Measurements from ENCODE around the gene ALG10B. TPM values are rescaled to one million over a fixed set of nuclear protein-coding genes. Genes with fewer than 3 reads are reported as not detected.

Gene ALG10B
- 10 to 100 TPM; 11.6 to 66.6 (median 21.9) TPM for total RNA-seq

GRCh38 chr12:38316391-38317129 is at the start of gene ALG10B:
ALG10B (plus strand) TSS chr12:38316774; CDS start chr12:38316894, 120 bp downstream.
- H3K4me1 ChIP-seq = no peaks in the 10 kb centered on the region
- intact Hi-C loops (cut with DNase I; ENCODE audit: low total_unique reads) = loop anchor here (10.0 kb wide), 1 partner anchor 182 kb away; no protein-coding TSS in a partner anchor
- H3K27me3 ChIP-seq = no peaks in the 10 kb centered on the region
- peak within 1 kb of the TSS; percentile 79 to 86 for H3K4me3 ChIP-seq
- H3K36me3 ChIP-seq = no peaks in the 10 kb centered on the region
- TF ChIP-seq POLR2A (IDR thresholded peaks at IDR 0.05) = no peak
- TF ChIP-seq, protein P1, sequence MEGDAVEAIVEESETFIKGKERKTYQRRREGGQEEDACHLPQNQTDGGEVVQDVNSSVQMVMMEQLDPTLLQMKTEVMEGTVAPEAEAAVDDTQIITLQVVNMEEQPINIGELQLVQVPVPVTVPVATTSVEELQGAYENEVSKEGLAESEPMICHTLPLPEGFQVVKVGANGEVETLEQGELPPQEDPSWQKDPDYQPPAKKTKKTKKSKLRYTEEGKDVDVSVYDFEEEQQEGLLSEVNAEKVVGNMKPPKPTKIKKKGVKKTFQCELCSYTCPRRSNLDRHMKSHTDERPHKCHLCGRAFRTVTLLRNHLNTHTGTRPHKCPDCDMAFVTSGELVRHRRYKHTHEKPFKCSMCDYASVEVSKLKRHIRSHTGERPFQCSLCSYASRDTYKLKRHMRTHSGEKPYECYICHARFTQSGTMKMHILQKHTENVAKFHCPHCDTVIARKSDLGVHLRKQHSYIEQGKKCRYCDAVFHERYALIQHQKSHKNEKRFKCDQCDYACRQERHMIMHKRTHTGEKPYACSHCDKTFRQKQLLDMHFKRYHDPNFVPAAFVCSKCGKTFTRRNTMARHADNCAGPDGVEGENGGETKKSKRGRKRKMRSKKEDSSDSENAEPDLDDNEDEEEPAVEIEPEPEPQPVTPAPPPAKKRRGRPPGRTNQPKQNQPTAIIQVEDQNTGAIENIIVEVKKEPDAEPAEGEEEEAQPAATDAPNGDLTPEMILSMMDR (IDR thresholded peaks at IDR 0.05) = peak; percentile 42 to 71 (median 63)
- H3K27ac ChIP-seq = peak within 1 kb of the TSS; percentile 94 to 95
- DNase-seq = peak; percentile 94
- H3K9me3 ChIP-seq = no peaks in the 10 kb centered on the region

GRCh38 chr12:38268612-38269011 is 48.0 kb upstream of the ALG10B start:
- intact Hi-C loops (cut with DNase I; ENCODE audit: low total_unique reads) = no loop called here
- H3K27me3 ChIP-seq = no peaks in the 10 kb centered on the region
- TF ChIP-seq POLR2A (IDR thresholded peaks at IDR 0.05) = no peak
- TF ChIP-seq, protein P1 (IDR thresholded peaks at IDR 0.05) = no peak
- no peak for DNase-seq
- no peak overlapping the region for H3K4me3 ChIP-seq
- no peaks in the 10 kb centered on the region for H3K4me1 ChIP-seq
- no peaks in the 10 kb centered on the region for H3K9me3 ChIP-seq
- no peaks in the 10 kb centered on the region for H3K36me3 ChIP-seq
- H3K27ac ChIP-seq = no peak overlapping the region

DNA sequence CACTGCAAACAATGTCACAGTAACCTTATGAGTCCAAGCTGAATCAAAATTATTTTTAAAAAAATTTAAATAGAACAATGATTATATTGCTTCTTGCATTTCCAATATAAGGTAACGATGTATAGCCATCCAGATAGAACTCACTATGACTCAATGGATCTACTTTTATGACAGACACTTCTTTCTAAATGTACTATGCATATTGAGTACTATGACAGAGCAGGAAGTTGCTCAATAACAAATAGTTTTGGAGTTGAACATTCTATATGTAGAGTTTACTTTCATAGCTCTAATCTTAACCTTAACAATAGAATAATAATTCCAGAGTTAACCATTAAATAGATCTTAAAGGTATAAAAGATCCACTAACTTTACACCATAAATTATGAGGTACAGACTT is 46.7 kb upstream of the ALG10B start:
- Histone ChIP-seq H3K4me3 (no peak overlapping the region), H3K27ac (no peak overlapping the region), H3K36me3 (no peaks in the 10 kb centered on the region), H3K9me3 (no peaks in the 10 kb centered on the region), H3K4me1 (no peaks in the 10 kb centered on the region), H3K27me3 (no peaks in the 10 kb centered on the region)
- DNase-seq = no peak
- intact Hi-C loops (cut with DNase I; ENCODE audit: low total_unique reads) = no loop called here
- TF ChIP-seq POLR2A (IDR thresholded peaks at IDR 0.05) = no peak
- TF ChIP-seq, protein P1 (IDR thresholded peaks at IDR 0.05) = no peak

DNA sequence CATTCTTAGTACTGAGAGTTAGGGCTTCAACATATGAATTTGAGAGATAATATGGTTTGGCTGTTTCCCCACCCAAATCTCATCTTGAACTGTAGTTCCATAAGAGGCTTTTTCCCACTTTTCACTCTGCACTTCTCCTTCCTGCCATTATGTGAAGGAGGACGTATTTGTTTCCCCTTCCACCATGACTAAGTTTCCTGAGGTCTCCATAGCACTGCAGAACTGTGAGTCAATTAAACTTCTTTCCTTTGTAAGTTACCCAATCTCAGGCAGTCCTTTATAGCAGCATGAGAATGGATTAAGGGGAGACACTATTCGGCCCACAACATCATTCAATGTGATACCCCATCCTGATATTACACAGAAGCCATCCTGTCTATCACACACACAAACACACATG is 36.8 kb upstream of the ALG10B start:
- Histone ChIP-seq H3K27me3 (no peaks in the 10 kb centered on the region), H3K36me3 (no peaks in the 10 kb centered on the region), H3K9me3 (no peaks in the 10 kb centered on the region), H3K27ac (no peak overlapping the region), H3K4me3 (no peak overlapping the region), H3K4me1 (no peaks in the 10 kb centered on the region)
- TF ChIP-seq POLR2A (IDR thresholded peaks at IDR 0.05) = no peak
- TF ChIP-seq, protein P1 (IDR thresholded peaks at IDR 0.05) = no peak
- intact Hi-C loops (cut with DNase I; ENCODE audit: low total_unique reads) = no loop called here
- DNase-seq = no peak

DNA sequence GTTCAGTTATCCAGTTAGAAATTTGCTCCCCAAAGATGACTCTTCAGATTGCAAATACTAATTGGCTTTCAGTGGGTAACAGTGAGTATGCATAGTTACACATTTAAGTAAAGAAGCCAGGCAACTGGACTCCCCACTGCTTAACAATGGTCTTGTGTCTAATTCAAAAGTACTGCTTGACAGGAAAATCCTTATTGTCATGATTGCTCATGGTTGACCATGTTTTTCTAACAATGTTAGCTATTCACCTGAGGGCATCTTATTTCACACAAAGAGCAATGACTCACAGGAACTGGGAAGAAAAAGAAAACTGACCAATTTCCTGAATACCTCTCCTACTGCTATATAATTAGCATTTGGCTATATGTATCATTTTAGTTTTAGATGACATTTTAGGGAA is 33.7 kb upstream of the ALG10B start:
- intact Hi-C loops (cut with DNase I; ENCODE audit: low total_unique reads) = no loop called here
- TF ChIP-seq, protein P1 (IDR thresholded peaks at IDR 0.05) = no peak
- no peak for TF ChIP-seq POLR2A (IDR thresholded peaks at IDR 0.05)
- no peak for DNase-seq
- Histone ChIP-seq H3K36me3 (no peaks in the 10 kb centered on the region), H3K27me3 (no peaks in the 10 kb centered on the region), H3K4me3 (no peak overlapping the region), H3K27ac (no peak overlapping the region), H3K4me1 (no peaks in the 10 kb centered on the region), H3K9me3 (no peaks in the 10 kb centered on the region)

All from uterus (tissue), 4 donors.